DMS 273 (cell line): ENCODE results near the gene KIAA0930.
"Not testable (repeated sequence)": the region's sequence is repeated elsewhere in the genome, so short reads cannot be mapped to it uniquely, and the experiment has no call there.

ENCODE experiments used
- DNase-seq: peaks from one replicate; lab custom pipeline; 2025; ENCODE audit not compliant: unreplicated experiment; lab: John Stamatoyannopoulos, UW

The KIAA0930 gene

GRCh38 chr22:45204241-45204640, 36.5 kb downstream of the KIAA0930 start:
- DNase-seq = no peak

GRCh38 chr22:45203150-45203951, 37.3 kb downstream of the KIAA0930 start:
- no peak for DNase-seq

DNA sequence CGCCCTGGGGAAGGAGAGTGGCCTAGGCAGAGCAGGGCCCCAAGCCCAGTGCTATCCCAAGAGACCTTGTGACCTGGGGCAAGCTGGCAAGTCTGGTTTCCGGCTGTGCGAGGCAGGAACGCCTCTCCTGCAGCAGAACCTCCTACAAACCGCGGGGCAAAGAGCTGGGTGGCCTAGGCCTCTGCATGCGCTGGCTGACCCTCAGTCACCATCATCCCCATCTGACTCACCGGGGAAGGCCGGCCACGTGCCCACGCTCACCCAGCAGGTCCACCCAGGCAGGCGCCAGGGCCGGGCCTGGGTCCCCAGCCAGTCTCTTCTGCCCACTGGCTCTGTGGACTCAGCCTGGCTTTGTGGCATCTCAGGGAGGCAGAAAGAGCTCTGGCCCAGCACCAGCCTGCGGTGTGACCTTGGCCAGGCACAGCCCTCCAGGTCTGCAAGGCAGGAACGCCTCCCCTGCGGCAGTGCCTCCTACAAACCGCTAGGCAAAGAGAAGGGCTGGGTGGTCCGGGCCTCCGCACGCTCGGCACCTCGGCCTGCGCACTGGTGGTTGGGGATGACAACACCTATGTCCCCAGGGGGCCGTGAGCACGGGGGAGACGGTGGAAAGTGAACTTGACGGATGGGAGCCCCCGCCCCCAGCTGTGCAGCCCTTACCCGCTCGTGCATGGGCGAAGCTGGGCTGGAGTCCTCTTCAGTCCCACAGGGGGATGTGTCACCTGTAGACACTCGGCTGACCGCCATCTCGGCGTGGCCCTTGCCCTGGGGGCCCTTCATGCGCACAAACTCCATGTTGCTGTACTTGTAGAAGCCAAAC, 38.2 kb downstream of the KIAA0930 start:
- DNase-seq = no peak

DNA sequence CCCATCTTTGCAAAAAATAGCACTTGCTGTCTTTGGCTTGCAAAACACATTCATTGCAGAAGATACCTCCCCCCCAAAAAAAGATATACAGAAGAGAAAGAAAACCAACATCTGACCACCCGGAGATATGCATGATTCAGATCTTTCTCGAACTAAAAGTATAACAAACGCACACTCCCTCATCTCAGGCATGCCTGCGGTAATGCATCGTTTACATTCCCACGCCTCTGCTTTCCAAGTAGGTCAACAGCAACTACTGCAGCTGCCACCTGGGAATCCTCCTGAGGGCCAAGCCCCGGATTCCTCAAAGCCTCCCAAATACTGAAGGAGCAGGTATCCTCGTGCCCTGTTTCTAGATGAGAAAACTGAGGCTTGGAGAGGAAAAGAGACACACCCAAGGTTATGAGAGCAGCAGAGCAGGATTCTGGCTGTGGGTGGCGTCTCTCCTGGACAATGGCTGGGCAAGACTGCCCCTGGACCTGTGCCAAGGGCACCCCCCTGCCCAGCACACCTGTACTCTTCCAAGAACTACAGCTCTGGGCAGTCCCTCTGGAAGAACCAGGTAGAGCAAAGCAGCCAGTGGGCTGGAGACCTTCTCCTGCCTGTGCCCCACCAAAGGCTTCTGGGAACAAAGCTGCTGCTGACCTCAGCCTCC, 38.9 kb downstream of the KIAA0930 start:
- peak; percentile 10 for DNase-seq

DNA sequence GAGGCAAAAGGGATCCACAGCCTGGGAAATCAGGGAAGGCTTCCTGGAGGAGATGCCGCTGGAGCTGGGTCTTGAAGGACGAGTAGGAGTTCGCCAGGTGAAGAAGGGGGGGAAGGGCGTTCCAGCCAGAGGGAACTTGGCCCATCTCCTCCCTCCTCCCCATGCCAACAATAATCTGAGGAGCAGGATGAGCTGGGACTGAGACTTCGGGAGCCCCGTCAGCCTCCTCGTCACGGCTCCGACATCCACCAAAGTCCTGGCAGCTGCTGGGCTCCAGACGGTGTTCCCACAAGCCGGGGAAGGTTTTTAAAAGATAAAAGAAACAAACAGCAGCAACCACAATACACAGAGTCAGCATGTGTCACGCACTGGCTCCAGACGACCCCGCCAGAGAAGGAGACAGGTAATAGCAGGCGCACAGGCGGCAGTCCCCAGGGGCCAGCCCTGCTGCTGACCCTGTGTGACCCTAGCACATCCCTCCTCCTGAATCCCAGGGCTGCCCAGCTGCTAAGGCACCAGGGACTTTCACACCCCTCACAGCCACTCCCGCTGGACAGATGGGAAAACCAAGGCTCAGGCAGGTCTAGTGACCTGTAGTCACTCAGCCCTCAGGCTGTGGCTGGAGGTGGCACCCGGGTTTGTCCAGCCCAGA, 39.7 kb downstream of the KIAA0930 start:
- DNase-seq = peak; percentile 36

DNA sequence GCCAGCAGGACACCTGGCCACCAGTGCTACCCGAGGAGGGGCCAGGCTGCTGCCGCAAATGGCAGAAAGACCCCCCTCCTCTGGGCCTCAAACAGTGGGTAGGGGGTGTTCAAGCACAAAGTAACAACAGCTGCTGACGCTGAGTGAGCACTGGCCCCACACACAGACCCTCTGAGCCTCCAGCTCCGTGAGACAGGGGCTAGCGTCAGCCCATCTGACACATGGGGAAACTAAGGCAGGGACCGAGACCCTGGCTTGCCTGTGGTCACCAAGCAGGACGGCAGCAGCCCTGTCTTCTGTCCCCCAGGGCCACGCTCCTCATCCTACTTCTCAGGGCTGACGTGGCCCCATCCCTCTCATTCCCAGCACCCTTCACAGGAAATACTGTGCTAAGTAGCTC, 40.5 kb downstream of the KIAA0930 start:
- no peak for DNase-seq

DNA sequence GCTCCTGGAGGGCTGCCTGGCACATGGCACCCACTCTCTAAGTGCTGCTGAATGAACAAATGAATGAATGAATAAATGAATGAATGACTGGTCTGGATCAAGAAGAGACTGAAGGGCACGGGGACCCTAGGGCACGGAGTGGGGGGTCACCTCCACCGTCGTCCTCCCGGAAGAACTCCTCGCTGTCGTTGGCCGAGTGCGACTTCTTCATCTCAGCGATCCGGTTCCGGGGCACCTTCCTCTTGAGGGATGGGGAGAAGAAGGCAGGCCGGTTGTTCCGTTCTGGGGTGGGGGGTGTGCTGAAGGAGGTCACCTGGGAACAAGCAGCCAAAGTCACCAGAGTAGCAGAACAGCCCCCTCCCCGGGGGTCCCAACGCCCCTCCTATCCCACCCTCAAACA, 41.0 kb downstream of the KIAA0930 start:
- DNase-seq = no peak

DNA sequence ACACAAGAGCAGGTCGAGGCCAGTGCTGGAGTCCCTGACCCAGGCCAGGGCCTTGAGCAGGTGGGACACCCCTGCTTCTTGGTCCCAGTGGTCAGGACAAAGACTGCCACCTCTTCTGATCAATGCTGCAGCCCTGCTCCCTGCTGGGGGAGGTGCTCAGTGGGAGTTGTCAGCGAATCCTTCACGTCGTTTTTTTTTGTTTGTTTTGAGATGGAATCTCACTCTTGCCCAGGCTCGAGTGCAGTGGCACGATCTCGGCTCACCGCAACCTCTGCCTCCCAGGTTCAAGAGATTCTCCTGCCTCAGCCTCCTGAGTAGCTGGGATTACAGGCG, 42.3 kb downstream of the KIAA0930 start:
- DNase-seq = no peak

GRCh38 chr22:45197606-45198462, 42.9 kb downstream of the KIAA0930 start:
- DNase-seq = no peak

DNA sequence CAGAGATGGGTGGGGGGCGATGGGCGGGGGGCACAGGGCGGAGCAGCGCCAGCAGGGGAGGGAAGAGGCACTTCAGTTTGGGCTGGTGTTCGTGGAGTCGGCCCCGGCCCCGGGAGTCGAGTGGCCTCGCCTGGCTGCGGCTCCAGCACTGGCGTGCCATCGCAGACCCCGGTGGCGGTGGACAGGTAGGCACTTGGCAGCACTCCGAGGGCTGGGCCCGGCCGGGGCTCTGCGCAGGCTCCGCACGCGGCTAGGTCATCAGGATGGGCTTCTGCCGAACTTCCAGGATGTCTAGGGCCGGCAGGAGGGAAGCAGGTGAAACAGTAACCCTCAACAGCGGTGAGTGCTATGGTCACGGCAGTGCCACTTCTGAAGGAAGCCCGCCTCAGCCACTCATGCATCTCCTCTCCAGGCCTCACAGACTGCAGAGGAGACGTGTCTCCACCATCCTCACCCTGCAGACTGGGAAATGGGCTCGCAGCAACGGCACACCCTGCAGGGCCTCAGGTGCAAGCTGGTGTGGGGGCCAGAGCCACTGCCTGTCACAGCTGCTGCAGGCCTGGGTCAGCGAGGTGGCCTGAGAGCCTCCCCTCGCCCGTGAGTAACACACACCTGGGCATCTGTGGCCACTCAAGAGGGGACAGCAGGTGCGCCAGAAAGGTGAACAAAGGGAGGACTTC, 43.6 kb downstream of the KIAA0930 start:
- no peak for DNase-seq

DNA sequence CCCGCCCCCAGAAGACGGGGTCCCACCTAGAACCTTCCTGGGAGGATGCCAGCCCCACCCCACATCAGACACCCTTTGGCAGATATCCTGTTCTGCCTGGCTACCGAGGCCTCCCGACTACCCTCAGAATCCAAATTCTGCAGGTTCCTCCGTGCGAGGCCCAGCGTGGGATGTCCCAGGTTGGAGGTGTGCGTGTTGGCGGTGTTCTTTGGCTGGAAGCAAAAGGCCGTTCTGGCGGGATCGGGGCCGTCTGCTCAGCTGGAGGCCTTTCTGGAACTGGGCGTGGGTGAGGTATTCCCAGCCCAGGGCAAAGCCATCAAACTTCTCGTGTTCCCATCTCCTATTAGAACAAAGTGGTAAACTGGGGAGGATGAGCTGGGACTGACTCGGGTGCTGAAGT, 44.4 kb downstream of the KIAA0930 start:
- DNase-seq = no peak

- DNase-seq = no peak
Measured at GRCh38 chr22:45195616-45196015, 45.1 kb downstream of the KIAA0930 start.

- DNase-seq = no peak
Measured at GRCh38 chr22:45194686-45195085, 46.0 kb downstream of the KIAA0930 start.

DNA sequence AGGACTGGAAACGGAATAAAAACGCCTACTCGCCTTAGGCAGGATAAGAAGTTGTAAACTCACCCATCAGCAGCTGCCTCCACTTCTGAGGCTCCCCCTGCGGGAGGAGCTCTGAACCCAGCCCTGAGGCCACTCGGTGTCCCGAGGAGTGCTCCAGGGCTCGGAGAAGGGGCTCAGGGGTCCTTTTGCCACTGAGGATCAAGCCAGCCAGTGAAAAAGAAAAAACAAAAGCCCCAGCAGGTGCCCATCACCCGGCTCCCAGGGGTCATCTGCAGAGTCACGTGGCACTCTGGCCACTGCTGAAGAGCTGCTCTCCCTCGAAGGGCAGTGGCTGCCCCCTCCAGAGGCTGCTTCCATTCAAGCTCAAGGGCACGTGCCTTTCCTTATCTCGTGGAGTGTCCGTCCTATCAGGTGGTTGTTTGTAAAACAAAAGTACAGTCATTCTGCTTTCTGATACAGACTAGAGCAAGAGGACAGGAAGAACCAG, 48.0 kb downstream of the KIAA0930 start:
- DNase-seq = peak; percentile 23

- not testable (repeated sequence) for DNase-seq
Measured at GRCh38 chr22:45191746-45192145, 48.9 kb downstream of the KIAA0930 start.

- DNase-seq = no peak
Measured at GRCh38 chr22:45190202-45190872, 50.4 kb downstream of the KIAA0930 start.

DNA sequence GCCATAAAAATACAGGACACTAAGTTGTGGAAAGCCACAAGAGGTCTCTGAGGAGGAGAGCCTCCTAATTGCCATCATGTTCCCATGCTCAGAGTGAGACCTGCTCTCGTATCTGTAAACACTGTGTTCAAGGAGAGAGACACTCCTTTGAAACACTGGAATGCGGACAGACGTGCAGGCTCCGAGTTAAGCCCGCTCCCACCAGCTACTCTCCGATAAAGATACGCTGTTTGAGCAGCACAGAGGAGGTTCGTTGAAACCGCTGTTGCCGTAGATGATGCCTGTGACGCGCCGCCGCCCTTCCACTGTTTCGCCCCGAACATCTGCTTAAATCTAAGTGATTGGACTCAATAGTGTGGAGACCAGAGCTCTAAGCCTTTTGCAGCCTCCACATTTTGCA, 51.9 kb downstream of the KIAA0930 start:
- DNase-seq = no peak

- no peak for DNase-seq
Measured at GRCh38 chr22:45187891-45188290, 52.8 kb downstream of the KIAA0930 start.
